Measurements from ENCODE around the gene CEP78. TPM values are rescaled to one million over a fixed set of nuclear protein-coding genes. Genes with fewer than 3 reads are reported as not detected.

Gene CEP78
- total RNA-seq, 1 experiment from 2014 or later = 71.7 TPM

DNA sequence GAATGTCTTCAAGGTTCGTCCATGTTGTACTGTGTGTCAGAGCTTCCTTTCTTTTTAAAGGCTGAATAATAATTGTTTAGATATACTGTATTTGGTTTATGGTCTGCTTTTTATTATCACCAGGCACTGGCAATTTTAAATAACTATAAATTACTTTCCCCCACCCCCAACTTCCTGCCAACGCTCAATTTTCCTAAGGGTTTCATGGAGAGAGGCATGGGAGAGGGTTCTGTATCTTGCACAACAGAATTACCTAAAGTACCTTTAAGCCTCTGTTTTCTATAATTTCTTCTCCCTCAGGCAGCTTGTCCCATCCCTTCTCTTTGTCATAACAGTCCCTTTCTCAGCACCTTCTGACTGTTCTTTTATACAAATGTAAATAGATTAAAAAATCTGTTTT is 71.5 kb downstream of the CEP78 start:
- no peak for DNase-seq (ENCODE audit: low spot score)

DNA sequence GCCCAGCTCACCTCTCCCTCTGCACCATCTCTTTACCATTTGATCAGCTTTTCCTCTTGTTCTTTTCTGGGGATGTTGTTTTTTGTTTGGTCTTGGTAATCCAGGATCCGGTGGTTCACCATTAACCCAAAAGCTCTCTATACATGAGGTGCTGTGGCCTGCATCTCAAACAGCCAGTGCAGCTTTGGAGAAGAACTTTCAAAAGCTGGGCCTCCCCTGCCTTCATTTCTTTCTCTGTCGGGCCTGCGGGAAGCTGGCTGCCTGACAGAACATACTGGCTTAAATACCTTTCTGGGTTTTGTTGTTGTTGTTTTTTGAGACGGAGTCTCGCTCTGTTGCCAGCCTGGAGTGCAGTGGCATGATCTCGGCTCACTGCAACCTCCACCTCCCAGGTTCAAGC is 73.2 kb downstream of the CEP78 start:
- no peak for DNase-seq (ENCODE audit: low spot score)

DNA sequence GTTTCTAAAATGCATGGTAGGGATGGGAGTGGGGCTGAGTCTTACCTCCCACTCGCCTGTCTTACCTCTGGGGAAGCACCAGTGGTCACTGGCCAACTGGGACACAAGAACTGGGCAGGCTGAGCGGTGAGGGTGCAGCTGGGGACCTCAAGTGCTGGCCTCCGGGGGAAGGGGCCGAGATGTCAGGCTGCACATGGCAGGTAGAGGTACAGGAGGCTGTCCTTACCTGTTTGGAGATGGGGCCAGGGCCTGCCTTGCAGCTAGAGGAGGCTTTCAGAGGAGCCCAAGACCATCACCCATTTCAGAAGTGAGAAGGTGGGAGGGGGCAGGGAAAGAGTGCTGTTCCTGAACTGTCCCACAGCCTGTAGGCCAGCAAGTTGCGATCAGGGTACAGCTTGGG is 75.2 kb downstream of the CEP78 start:
- DNase-seq (ENCODE audit: low spot score) = no peak

DNA sequence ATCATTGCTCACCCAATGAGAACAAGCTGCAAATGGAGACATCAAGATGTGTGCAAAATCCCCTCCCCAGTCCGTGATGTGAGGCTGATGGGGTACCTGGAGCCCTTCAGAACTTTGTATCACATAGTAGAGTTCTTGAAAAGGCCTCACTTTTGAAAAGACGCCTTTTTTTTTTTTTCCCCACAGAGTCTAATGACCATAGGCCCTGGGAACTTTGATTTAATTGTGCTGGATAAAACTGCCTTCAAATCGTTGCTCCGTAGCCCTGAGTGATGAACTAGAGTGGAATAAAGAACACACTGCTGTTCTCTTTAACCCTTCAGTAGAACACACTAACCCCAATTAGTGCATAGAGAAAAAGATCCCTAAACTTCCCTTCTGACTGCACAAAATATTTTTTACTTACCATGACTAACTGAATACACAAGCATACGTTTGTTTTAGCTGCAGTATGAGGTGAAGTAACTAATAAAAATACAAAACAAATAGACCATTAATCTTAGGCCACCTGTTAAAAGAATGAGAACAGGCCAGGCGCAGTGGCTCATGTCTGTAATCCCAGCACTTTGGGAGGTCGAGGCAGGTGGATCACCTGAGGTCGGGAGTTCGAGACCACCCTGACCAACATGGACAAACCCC is 76.1 kb downstream of the CEP78 start:
- no peak for DNase-seq (ENCODE audit: low spot score)

DNA sequence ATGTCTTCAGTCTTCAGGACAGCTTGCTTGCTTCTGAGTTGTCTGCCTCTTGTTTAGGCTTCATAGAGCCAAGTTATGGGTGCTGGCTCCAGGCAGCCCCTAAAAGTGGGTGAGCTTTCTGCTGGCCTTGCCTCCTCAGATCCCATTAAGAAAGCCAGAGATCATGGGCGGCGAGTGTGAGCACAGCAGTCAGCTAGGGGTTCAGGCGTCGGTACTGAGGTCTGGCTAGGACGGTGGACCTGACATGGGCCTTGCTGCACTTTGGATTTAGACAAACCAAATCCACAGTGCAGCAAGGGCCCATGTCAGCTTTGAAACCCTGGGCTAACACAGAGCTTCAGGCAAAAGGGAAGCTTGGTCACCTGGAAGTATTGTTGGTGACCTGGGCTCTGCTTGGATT is 78.7 kb downstream of the CEP78 start:
- DNase-seq (ENCODE audit: low spot score) = no peak

DNA sequence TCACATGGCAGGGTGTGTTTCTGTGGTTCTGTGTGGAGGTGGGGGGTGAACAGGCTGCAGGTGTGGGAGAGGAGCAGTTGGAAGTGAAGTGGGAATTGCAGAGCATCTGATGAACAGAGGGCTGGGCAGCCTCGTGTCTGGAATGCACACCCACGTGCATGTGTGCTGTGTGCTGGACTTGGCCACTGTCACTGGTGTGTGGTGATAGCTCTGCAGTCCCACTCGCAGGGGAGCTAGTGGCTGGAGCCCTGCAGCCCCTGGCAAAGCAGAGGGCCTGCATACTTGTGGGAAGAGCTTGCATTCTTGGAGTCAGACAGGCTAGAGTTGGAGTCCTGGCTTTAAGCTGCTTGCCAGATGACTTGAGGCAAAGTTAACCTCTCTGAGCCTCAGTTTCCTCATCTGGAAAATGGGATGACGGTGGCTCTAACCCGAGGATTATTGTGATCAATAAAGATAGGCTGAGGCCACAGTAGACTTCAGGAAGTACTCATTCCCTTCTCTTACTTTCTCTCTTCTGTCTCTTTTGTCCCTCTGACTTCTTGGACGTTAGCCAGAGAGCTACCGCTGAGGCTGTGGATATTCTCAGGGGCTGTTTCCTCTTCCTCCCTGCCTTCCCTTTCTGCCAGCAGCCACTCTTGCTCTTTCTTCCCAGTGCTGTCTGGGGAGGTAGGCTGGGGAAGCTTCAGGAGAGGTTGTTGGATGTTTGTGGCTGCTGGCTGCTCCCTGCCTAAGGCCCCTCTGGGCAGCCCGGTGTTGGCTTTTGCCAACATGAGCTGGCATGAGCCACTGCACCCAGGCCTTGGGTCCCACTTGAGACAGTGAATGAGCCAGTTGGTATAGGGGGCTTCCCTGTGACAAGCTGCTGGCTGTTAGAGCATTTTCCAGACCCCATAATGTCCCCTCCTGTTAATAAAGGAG is 79.3 kb downstream of the CEP78 start:
- DNase-seq (ENCODE audit: low spot score) = no peak

DNA sequence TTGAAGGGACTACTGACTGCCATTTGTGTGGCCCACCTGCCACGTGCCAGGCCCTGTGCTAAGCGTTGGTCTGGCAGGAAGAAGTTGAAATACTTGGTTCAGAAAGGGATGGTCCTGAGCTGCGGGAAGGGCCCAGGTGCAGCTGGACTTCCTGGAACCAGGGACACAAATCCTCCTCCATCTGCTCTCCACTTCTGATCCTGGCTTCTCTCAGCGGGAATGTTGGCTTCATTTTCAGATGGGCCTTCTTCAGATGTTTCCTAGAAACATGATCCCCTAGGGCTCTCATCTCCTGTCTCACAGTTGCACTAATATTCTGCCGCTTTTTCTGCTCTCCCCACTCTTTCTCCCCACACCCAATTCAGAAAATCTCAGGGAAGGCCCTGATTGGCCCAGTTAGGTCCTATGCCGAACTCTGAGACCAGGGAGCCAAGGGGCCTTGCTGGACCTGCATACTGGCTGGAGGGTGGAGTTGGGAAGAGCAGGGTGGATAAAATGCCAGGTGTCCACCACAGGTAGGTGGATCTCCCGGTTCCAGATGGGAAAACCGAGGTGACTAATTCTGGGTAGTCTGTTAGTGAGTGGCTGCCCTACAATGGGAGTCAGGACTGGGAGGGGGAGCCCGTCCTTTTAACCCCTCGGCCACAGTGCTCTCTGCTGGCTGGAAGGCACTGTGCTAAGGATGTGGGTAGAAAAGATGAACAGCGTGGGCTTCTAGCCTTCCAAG is 80.5 kb downstream of the CEP78 start:
- no peak for DNase-seq (ENCODE audit: low spot score)

DNA sequence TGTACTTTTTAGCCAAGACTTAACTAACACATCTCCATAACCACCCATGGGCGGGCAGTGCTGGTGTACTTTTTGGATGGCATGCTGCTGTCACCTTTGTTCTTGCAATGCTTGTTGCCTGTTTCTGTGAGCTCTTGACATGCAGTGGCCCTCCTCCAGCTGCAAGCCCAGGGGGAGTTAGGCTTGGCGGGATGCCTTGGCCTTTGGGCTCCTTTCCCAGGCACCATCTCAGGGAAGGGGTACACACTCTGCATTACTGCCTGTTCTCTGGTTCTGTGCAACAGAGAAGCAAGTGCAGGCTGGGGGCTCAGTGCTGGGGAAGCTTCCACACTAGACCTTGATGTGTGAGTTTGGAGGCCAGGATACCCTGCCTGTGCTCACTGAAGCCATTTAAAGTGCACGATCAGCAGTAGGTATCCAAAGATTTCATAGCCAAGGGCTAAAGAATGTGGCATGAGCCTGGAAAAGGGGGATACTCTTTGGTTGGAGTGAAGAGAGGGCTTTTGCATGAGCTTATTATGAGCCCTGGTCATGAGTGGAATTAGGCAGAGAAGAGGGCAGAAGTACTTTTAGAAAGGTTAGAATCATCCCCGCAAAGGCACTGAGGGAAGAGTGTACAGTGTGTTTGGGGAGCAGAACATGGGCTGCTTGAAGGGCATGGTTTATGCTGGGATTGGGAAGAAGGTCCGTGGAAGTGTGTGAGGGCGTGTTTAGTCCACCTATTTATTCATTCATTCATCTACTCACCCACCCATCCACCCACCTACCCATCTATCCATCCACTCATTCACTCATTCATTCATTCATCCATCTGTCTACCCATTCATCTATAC is 83.5 kb downstream of the CEP78 start:
- DNase-seq (ENCODE audit: low spot score) = no peak

DNA sequence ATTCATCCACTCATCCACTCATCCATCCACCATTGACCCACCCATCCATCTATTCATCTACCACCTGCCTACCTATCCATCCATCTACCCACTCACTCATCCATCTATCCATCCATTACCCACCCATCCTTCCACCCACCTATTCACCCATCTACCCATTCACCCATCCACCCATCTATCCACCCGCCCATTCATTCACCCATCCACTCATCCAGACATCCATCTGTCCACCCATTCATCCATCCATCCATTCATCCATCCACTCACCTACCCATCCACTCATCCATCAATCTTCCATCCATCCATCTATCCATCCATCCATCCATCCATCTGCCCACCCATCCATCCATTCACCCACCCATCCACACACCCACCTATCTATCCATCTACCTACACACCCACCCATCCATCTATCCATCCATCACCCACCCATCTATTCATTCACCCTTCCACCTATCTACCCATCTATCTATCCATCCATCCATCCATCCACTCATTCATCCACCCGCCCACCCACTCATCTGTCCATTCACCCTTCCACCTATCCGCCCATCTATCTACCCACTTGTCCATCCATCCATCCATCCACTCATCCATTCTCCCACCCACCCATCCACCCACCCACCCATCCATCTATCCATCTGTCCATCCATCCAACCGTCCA is 84.3 kb downstream of the CEP78 start:
- no peak for DNase-seq (ENCODE audit: low spot score)

DNA sequence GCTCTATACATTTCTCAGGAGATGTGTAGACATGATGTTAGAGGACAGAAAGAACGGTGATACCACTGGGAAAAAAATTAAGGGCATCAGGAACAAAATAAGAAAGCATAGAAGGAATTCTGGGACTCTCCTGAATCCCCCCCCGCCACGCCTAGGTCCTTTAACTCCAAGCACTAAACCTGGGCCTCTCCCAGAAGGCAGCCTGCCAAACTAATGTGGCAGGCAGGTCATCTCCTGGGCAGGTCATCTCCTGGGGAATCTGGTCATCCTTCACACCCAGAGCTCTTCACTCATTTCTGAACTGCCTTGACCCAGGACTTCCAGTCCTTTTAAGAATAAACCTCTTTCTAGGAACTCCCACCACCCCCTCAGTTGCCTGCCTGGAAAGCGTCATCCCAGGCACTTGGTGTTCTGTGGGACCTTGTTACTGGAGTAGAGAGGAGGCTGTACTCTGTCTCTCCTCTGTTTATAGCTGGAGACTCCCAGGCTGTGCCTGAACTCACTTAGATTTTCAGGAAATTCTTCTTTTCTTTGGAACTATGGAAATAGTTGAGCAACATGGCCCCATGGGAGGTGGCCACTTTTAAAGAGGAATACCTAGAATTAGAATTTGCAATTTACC is 85.1 kb downstream of the CEP78 start:
- DNase-seq (ENCODE audit: low spot score) = no peak

DNA sequence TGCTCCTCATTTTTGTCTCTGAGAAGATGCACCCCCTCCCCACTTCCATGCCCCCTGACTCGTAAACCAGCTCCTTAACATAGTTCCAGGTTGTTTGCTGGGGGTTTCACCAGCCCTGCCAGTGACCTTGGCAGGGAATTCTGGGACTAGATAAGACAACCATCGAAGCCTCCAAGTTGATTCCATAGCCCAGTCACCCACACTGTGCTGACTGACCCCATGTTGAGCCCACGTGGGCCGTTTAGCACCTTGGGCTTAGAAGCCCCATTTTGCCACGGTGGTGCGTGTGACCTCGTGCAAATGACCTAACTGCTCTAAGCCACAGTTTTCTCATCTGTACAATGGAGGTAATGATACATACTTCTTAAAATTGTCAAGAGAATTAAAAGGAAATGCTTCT is 85.6 kb downstream of the CEP78 start:
- DNase-seq (ENCODE audit: low spot score) = no peak

DNA sequence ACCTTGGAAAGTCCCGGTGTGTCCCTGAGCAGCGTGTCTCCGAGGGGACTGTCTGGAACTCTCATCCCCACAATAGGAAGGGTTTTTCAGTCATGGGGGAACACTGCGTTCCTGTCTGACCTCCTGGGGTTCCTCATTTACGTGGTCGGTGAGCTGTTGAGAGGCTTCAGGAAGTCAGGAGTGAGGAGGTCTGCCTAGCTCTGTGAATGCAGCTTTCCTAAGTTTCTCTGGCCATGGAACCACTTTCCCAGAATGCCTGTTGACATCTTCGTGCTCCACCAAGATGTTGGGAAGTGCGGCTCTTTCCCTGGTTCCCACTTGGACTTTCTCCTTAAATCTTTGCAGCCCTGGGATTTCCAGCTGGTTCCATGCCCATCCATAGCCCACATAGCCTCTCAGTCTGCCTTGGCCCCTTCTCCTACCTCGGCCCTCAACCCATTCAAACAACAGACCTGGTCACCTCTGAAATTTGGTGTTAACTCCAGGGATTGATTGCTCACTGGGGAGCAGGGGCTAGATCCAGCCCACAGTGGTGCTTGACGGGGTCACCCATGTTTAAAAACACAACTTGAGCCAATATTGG is 88.3 kb downstream of the CEP78 start:
- DNase-seq (ENCODE audit: low spot score) = no peak

DNA sequence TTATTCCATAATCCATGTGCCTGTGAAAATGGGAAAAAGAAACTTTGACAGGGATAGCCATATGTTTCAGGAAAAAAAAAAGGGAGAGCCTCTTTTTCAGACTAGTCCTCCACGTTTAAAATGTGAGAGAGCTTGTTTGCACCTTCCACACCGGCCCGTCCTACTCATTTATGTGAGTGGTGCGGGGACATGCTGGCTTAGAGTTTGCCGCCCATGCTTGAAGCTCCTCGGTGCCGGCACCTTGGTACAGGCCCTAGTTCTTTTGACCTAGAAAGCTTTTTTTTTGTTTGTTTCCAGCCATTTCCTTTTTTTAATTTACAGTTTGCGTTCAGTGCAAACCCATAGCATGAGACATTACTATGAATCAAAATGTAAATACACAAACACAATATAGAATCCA is 88.8 kb downstream of the CEP78 start:
- no peak for DNase-seq (ENCODE audit: low spot score)

DNA sequence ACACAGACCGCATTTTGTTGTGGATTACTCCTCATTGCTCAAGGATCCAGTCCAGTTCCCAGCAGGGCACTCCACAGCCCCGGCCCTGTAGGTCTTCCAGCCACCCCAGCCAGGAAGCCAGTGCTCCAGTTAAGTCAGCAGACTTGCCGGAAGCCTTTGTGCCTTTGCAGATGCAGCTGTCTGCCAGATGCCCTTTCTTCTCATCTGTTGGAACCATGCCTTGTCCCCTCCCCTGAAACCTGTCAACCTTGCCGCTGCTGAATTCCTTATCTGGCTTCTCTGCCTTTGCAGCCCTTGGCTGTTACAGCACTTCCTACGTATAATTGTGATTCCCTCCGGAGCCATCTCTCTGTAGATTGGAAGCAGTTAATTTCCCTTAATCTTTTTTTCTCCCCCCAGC is 89.5 kb downstream of the CEP78 start:
- DNase-seq (ENCODE audit: low spot score) = no peak

DNA sequence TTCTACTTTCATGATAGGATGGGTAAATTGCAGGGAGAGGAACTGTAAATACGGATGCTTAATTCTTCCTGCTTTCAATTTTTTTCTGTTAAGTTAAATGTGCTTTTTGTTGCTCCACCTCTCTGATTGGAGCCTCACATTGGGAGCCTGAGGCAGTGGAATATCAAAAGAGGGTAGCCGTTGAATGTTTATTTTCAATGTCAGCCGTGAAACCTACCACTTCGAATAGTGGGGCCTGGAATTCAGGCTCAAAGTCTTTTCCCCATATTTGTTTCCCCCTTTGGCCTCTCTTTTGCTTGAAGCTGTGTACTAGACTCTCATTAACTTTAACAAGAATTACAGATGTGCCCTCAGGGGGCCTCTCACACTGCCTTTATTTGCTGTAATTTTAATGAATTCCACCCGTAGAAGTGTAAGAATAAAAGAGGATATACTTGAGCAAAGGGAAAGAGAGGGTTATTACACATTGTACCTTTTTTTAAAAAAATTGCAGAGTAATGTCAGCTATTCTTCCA is 90.0 kb downstream of the CEP78 start:
- DNase-seq (ENCODE audit: low spot score) = no peak

DNA sequence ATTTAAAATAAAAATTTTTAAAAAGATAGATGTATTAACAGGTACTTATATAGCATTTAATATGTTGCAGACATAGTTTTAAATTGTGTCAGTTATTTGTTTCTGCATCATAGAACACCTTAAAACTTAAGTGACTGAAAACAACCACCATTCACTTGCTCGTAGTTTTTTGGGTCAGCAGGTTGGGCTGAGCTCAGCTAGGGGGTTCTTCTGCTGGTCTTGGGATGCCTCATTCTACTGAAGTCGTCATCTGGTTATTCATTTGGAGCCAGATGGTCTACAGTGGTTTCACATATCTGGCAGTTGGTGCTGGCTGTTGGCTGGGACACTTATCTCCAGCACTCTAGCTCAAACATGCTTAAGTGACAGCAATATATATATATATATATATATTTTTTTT is 90.7 kb downstream of the CEP78 start:
- DNase-seq (ENCODE audit: low spot score) = no peak

Measured in HT-29 (cell line).